HG03565 (cell line): Measurements from ENCODE around the gene DRD5.

Source experiments
- ATAC-seq: cut with Tn5 transposase; IDR thresholded peaks from one replicate; pipeline ENCODE4 v1.9.1; 2021; ENCODE audit warnings: mild to moderate bottlenecking, moderate library complexity; ENCODE audit not compliant: unreplicated experiment

DRD5 gene

GRCh38 chr4:9812501-9813340 lies 31.3 kb downstream of the DRD5 start:
- ATAC-seq, result peak; percentile 87

GRCh38 chr4:9816285-9816684 lies 34.9 kb downstream of the DRD5 start:
- ATAC-seq, result no peak

- no peak for ATAC-seq
Measured at GRCh38 chr4:9820343-9820742, 38.9 kb downstream of the DRD5 start.

DNA sequence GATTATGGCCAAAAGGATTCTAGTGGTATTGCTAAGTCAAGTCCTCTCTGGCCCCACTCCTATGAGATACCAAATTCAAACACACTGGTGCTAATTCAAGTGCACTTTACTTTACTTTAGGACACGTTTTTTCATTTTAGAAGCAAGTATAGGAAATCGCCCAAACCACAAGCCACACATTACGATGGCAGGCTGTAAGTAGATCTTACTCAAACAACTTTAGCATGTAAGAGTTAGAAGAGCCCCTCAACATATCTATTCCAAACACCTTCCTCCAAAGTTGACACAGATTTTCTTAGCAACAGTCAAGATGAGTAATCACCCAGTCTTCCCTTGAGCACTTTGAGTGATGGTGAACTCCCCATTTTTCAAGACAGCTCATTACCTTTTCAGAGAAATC lies 43.6 kb downstream of the DRD5 start:
- ATAC-seq, result peak; percentile 63

GRCh38 chr4:9826551-9826950 lies 45.1 kb downstream of the DRD5 start:
- ATAC-seq, result no peak

DNA sequence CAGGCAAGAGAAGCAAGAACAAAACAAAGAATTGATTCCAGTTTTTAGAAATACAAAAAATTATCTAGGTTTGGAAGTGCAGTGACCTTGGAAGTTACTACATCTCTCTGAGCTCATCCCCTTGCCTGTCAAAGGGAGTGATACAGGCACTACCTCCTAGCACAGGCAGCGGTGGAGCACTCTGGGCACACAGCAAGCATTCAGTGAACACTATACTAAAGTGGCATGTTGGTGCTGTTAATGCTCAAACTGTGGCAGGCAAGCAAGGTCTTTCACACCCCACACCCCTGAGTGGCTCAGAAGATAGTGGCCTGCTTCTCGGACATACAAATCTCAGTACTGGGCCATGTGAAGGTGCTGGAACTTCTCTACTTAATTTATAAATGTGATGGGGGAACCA lies 51.2 kb downstream of the DRD5 start:
- ATAC-seq, result no peak

DNA sequence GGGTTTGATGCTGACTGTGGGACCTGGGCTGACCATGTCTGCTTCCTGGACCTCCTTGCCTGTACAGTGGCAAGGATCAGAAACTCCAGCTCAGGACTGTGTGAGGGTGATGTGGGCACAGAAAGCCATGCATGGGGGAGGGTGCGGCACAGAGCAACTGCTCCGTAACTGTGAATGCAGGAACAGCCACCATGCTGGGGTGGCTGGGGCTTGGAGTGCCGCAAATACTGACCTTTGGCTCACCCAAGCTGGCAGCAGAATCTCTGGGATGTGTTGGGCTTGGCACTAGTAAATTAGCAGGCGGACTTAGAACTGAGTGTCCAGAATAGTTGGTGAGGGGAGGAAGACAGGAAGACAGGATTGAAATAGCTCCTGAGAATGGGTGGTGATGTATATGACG lies 52.0 kb downstream of the DRD5 start:
- no peak for ATAC-seq
